Erythroblast (primary cell): ENCODE results near the gene CEBPG.

Experiments
- GATA1 ChIP-seq: IDR thresholded peaks from 2 replicates; pipeline ENCODE4 v1.6.1; 2011; ENCODE audit warnings: low read depth, mild to moderate bottlenecking, control low read depth, low read length, moderate library complexity
- POLR2A ChIP-seq: IDR thresholded peaks from 2 replicates; pipeline ENCODE4 v1.6.1; 2011; ENCODE audit warnings: mild to moderate bottlenecking, low read length

DNA sequence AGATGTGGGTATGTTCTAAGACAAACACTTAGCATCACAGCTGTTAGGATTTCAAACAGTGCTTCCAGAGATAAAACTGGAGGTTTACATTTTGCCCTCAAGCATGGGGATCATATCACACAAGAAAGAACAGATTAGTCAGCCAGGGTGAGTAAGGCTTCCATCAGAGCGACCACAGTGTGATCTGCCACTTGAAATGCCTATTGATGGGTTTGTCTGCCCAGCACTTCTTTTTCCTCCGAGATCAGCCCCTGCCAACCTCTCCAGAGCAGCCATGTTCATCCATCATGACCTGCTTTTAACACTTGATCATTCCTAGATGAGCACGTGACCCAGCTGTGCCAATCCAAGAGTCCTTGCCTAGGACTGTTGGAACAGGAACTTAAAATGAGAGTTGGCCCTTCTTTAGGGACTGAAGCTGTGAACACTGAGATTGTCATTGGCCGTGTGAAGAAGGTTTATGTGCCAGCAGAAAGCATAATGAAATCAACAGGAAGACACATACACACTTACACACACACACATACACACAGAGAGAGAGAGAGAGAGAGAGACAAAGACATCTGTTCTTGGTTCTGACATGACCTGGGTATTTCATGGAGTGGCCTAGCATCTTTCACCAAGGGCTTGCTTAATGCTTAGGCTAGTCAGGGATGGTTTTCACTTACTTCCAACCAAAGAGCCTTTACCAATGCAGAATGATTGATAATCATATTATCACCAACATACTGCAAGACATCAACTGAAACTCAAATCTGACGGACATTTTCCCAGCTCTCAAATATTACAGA lies 5.2 kb upstream of the CEBPG start:
- TF ChIP-seq POLR2A (no peak), GATA1 (no peak)
